H9 (cell line): ENCODE measurements around the gene ZMAT5. TPM values are rescaled to one million over a fixed set of nuclear protein-coding genes. Genes with fewer than 3 reads are reported as not detected.

Experiments used
- DNase-seq: peaks from one replicate; pipeline ENCODE4 v3.0.0-alpha.2; 2017
- H2AFZ ChIP-seq: one replicate; pipeline ENCODE4 v1.6.1; 2013; ENCODE audit warnings: mild to moderate bottlenecking, low read length, control low read depth, moderate library complexity
- H2AK5ac ChIP-seq: 2 replicates; pipeline ENCODE4 v1.6.1; 2013; ENCODE audit warnings: low read length, control low read depth, mixed read lengths; ENCODE audit not compliant: insufficient read length
- H2BK120ac ChIP-seq: one replicate; pipeline ENCODE4 v1.6.1; 2013; ENCODE audit warnings: low read depth, mild to moderate bottlenecking, low read length, control low read depth, inconsistent platforms; ENCODE audit not compliant: poor library complexity, severe bottlenecking
- H2BK12ac ChIP-seq: 2 replicates; pipeline ENCODE4 v1.6.1; 2013; ENCODE audit warnings: low read length, control low read depth, mixed read lengths, low read depth; ENCODE audit not compliant: insufficient read length
- H2BK15ac ChIP-seq: 2 replicates; pipeline ENCODE4 v1.6.1; 2013; ENCODE audit warnings: low read depth, low read length, control low read depth
- H2BK20ac ChIP-seq: one replicate; pipeline ENCODE4 v1.6.1; 2013; ENCODE audit warnings: low read depth, mild to moderate bottlenecking, low read length, control low read depth, inconsistent platforms; ENCODE audit not compliant: poor library complexity, severe bottlenecking
- H2BK5ac ChIP-seq: 2 replicates; pipeline ENCODE4 v1.6.1; 2013; ENCODE audit warnings: low read length, control low read depth, mixed read lengths; ENCODE audit not compliant: insufficient read length
- H3K14ac ChIP-seq: 2 replicates; pipeline ENCODE4 v1.6.1; 2013; ENCODE audit warnings: low read length, control low read depth; ENCODE audit not compliant: insufficient read depth
- H3K18ac ChIP-seq: 2 replicates; pipeline ENCODE4 v1.6.1; 2013; ENCODE audit warnings: low read depth, mild to moderate bottlenecking, mixed read lengths, low read length, control low read depth; ENCODE audit not compliant: insufficient read length
- H3K23ac ChIP-seq: 2 replicates; pipeline ENCODE4 v1.6.1; 2013; ENCODE audit warnings: low read length, control low read depth, mixed read lengths, low read depth; ENCODE audit not compliant: insufficient read length
- H3K23me2 ChIP-seq: 2 replicates; pipeline ENCODE4 v1.6.1; 2013; ENCODE audit warnings: low read depth, mild to moderate bottlenecking, mixed read lengths, low read length, control low read depth; ENCODE audit not compliant: insufficient read length, poor library complexity, severe bottlenecking
- H3K27ac ChIP-seq: 2 replicates; pipeline ENCODE4 v1.5.1; 2013; ENCODE audit warnings: low read length, control low read depth, mixed read lengths, low read depth; ENCODE audit not compliant: insufficient read length
- H3K27me3 ChIP-seq: 2 replicates; pipeline ENCODE4 v1.6.1; 2013; ENCODE audit warnings: low read length, control low read depth, inconsistent platforms; ENCODE audit not compliant: insufficient read depth
- H3K4ac ChIP-seq: 2 replicates; pipeline ENCODE4 v1.6.1; 2013; ENCODE audit warnings: low read depth, mild to moderate bottlenecking, control low read depth, inconsistent platforms, low read length, moderate library complexity
- H3K4me1 ChIP-seq: 2 replicates; pipeline ENCODE4 v1.6.1; 2013; ENCODE audit warnings: low read length, control low read depth, inconsistent platforms; ENCODE audit not compliant: insufficient read depth
- H3K4me2 ChIP-seq: 2 replicates; pipeline ENCODE4 v1.6.1; 2013; ENCODE audit warnings: low read length, control low read depth, mixed read lengths; ENCODE audit not compliant: insufficient read length, insufficient read depth
- H3K56ac ChIP-seq: 2 replicates; pipeline ENCODE4 v1.6.1; 2013; ENCODE audit warnings: low read depth, mild to moderate bottlenecking, mixed read lengths, low read length, control low read depth; ENCODE audit not compliant: insufficient read length
- H3K79me1 ChIP-seq: 2 replicates; pipeline ENCODE4 v1.6.1; 2013; ENCODE audit warnings: low read depth, mild to moderate bottlenecking, moderate library complexity, low read length, control low read depth, inconsistent platforms; ENCODE audit not compliant: insufficient read depth, poor library complexity, severe bottlenecking
- H3K79me2 ChIP-seq: 2 replicates; pipeline ENCODE4 v1.6.1; 2013; ENCODE audit warnings: low read length, control low read depth, inconsistent platforms; ENCODE audit not compliant: insufficient read depth
- H3K9ac ChIP-seq: 2 replicates; pipeline ENCODE4 v1.6.1; 2013; ENCODE audit warnings: low read length, control low read depth, mixed read lengths; ENCODE audit not compliant: insufficient read length; ENCODE audit errors: extremely low read depth
- H3K9me3 ChIP-seq: one replicate; pipeline ENCODE4 v1.6.1; 2013; ENCODE audit warnings: low read depth, low read length, inconsistent platforms; ENCODE audit not compliant: control insufficient read depth
- H3T11ph ChIP-seq: one replicate; pipeline ENCODE4 v1.6.1; 2013; ENCODE audit warnings: mild to moderate bottlenecking, low read length, control low read depth, inconsistent platforms
- H4K20me1 ChIP-seq: one replicate; pipeline ENCODE4 v1.6.1; 2013; ENCODE audit not compliant: control insufficient read depth, insufficient read length, insufficient read depth
- H4K5ac ChIP-seq: 2 replicates; pipeline ENCODE4 v1.6.1; 2013; ENCODE audit warnings: low read depth, mild to moderate bottlenecking, mixed read lengths, low read length, control low read depth; ENCODE audit not compliant: insufficient read length
- H4K8ac ChIP-seq: replicated peaks from 2 replicates; pipeline ENCODE4 v1.6.1; 2013; ENCODE audit warnings: low read length, control low read depth, mixed read lengths, low read depth; ENCODE audit not compliant: insufficient read length
- H4K91ac ChIP-seq: 2 replicates; pipeline ENCODE4 v1.6.1; 2013; ENCODE audit warnings: low read depth, mild to moderate bottlenecking, moderate library complexity, mixed read lengths, low read length, control low read depth; ENCODE audit not compliant: insufficient read length
- H3K27ac Mint-ChIP-seq, 3 experiments: 2 replicates in 2 of 3; 3 replicates in 1 of 3; pipeline ENCODE4 v1.8.0; 2020 to 2021; ENCODE audit warnings: mixed read lengths in 3 of 3, mild to moderate bottlenecking in 1 of 3, moderate library complexity in 1 of 3
- H3K27me3 Mint-ChIP-seq: 2 replicates; pipeline ENCODE4 v1.8.0; 2021; ENCODE audit warnings: low read depth, mild to moderate bottlenecking, moderate library complexity, mixed read lengths
- H3K36me3 Mint-ChIP-seq, 3 experiments: 2 replicates in 2 of 3; 3 replicates in 1 of 3; pipeline ENCODE4 v1.8.0; 2020 to 2021; ENCODE audit warnings: low read depth in 3 of 3, mixed read lengths in 3 of 3; ENCODE audit not compliant: insufficient read depth in 1 of 3
- H3K4me1 Mint-ChIP-seq, 2 experiments: 2 replicates each; pipeline ENCODE4 v1.8.0; 2020; ENCODE audit warnings: mixed read lengths in 2 of 2
- H3K4me3 Mint-ChIP-seq, 2 experiments: 2 replicates in 1 of 2; 3 replicates in 1 of 2; pipeline ENCODE4 v1.8.0; 2020 to 2021; ENCODE audit warnings: mild to moderate bottlenecking in 2 of 2, mixed read lengths in 2 of 2, moderate library complexity in 1 of 2
- H3K9me3 Mint-ChIP-seq, 2 experiments: 2 replicates in 1 of 2; 3 replicates in 1 of 2; pipeline ENCODE4 v1.8.0; 2020; ENCODE audit warnings: mild to moderate bottlenecking in 2 of 2, mixed read lengths in 2 of 2, moderate library complexity in 1 of 2
- CTCF ChIP-seq: fragments of 200-600 bp; sonication (generic); conservative IDR thresholded peaks from 3 replicates; pipeline ENCODE4 v1.8.0; 2021; ENCODE audit warnings: antibody characterized with exemption, mild to moderate bottlenecking
- WGBS: extraction: QIAGEN DNeasy Blood & Tissue Kit; methylation state at CpG from one replicate; pipeline ENCODE4 v1.1.7; 2013; ENCODE audit warnings: missing lambda C conversion rate, low lambda C conversion rate, mixed read lengths; ENCODE audit not compliant: insufficient read length; ENCODE audit errors: extremely low coverage; 5-methylcytosine and 5-hydroxymethylcytosine counted together
- total RNA-seq: library from RNA; stranded (reverse); gene quantifications from 2 replicates; pipeline ENCODE4 v1.2.1, GENCODE V29; 2021

ZMAT5 gene
- total RNA-seq, 1 experiment from 2014 or later, result 13.9 TPM

- no CpG with 5 or more reads among the region's 8 CpGs for WGBS
- H3K9me3 Mint-ChIP-seq, result no peaks in the 10 kb centered on the region
- no peak for DNase-seq
- no peak overlapping the region for H3K4ac ChIP-seq
- peaks cover 0 to 11% of the 10 kb centered on the region in 2 experiments; a peak in 2 of 4 replicates for H3K4me1 Mint-ChIP-seq
- no peaks in the 10 kb centered on the region for H3K23me2 ChIP-seq
- H3K27me3 ChIP-seq, result no peaks in the 10 kb centered on the region
- H4K91ac ChIP-seq, result no peak overlapping the region
- no peak overlapping the region for H2AFZ ChIP-seq
- no peak overlapping the region for H2BK5ac ChIP-seq
- H3K27ac Mint-ChIP-seq, result no peak overlapping the region
- no peak overlapping the region for H2BK15ac ChIP-seq
- no peak for TF ChIP-seq CTCF
- no peak overlapping the region for H3K56ac ChIP-seq
- no peaks in the 10 kb centered on the region for H4K20me1 ChIP-seq
- H2BK20ac ChIP-seq, result no peak overlapping the region
- H3K9me3 ChIP-seq, result no peaks in the 10 kb centered on the region
- H3K4me2 ChIP-seq, result no peak overlapping the region
- H3T11ph ChIP-seq, result no peak overlapping the region
- H2BK120ac ChIP-seq, result no peak overlapping the region
- no peak overlapping the region for H4K8ac ChIP-seq
- H2AK5ac ChIP-seq, result no peak overlapping the region
- no peak overlapping the region for H3K23ac ChIP-seq
- H3K79me1 ChIP-seq, result no peaks in the 10 kb centered on the region
- no peaks in the 10 kb centered on the region for H3K4me1 ChIP-seq
- no peak overlapping the region for H3K14ac ChIP-seq
- H3K36me3 Mint-ChIP-seq, result peaks cover 4 to 71% (median 58%) of the 10 kb centered on the region in 3 experiments; a peak in 6 of 7 replicates
- H3K9ac ChIP-seq, result no peak overlapping the region
- no peak overlapping the region for H4K5ac ChIP-seq
- no peak overlapping the region for H3K18ac ChIP-seq
- no peaks in the 10 kb centered on the region for H3K27me3 Mint-ChIP-seq
- H2BK12ac ChIP-seq, result no peak overlapping the region
- H3K4me3 Mint-ChIP-seq, result no peak overlapping the region
- no peaks in the 10 kb centered on the region for H3K79me2 ChIP-seq
- no peak overlapping the region for H3K27ac ChIP-seq
These were observed 46.3 kb upstream of the ZMAT5 start for GRCh38 chr22:29813126-29813525.
